Measurements from ENCODE around the gene ARHGEF12. TPM values are rescaled to one million over a fixed set of nuclear protein-coding genes. Genes with fewer than 3 reads are reported as not detected.

The ARHGEF12 gene
- total RNA-seq, 1 donor from 2014 or later = 138 TPM

GRCh38 chr11:120336641-120337354 lies 585 bp downstream of the ARHGEF12 start:
- intact Hi-C loops (cut with DNase I) = loop anchor here (1.0 to 5.0 kb wide), 5 partner anchors 65 to 211 kb away; no protein-coding TSS in a partner anchor
- no peak for DNase-seq (ENCODE audit: low spot score)

GRCh38 chr11:120337355-120338106 lies 1.3 kb downstream of the ARHGEF12 start:
- DNase-seq (ENCODE audit: low spot score) = no peak
- intact Hi-C loops (cut with DNase I) = loop anchor here (1.0 to 5.0 kb wide), 4 partner anchors 64 to 210 kb away; no protein-coding TSS in a partner anchor

- no peak for DNase-seq (ENCODE audit: low spot score)
- intact Hi-C loops (cut with DNase I) = loop anchor here (5.0 kb wide), 2 partner anchors 149 to 209 kb away; no protein-coding TSS in a partner anchor
These were observed 2.1 kb downstream of the ARHGEF12 start for GRCh38 chr11:120338107-120338933.

GRCh38 chr11:120339394-120339890 lies 3.2 kb downstream of the ARHGEF12 start:
- intact Hi-C loops (cut with DNase I) = loop anchor here (5.0 kb wide), 2 partner anchors 148 to 208 kb away; no protein-coding TSS in a partner anchor
- DNase-seq (ENCODE audit: low spot score) = no peak

- DNase-seq (ENCODE audit: low spot score) = no peak
- intact Hi-C loops (cut with DNase I) = no loop called here
These were observed 4.3 kb downstream of the ARHGEF12 start for GRCh38 chr11:120340529-120340928.

- intact Hi-C loops (cut with DNase I) = no loop called here
- no peak for DNase-seq (ENCODE audit: low spot score)
These were observed 6.0 kb downstream of the ARHGEF12 start for GRCh38 chr11:120342226-120342625.

GRCh38 chr11:120342678-120343077 lies 6.5 kb downstream of the ARHGEF12 start:
- intact Hi-C loops (cut with DNase I) = no loop called here
- DNase-seq (ENCODE audit: low spot score) = no peak

- intact Hi-C loops (cut with DNase I) = no loop called here
- DNase-seq (ENCODE audit: low spot score) = no peak
These were observed 7.2 kb downstream of the ARHGEF12 start for GRCh38 chr11:120343429-120343828.

GRCh38 chr11:120344302-120345004 lies 8.2 kb downstream of the ARHGEF12 start:
- DNase-seq (ENCODE audit: low spot score) = no peak
- intact Hi-C loops (cut with DNase I) = no loop called here

GRCh38 chr11:120346233-120346632 lies 10.0 kb downstream of the ARHGEF12 start:
- intact Hi-C loops (cut with DNase I) = no loop called here

GRCh38 chr11:120350637-120351036 lies 14.4 kb downstream of the ARHGEF12 start:
- no peak for DNase-seq (ENCODE audit: low spot score)
- intact Hi-C loops (cut with DNase I) = no loop called here

More at GRCh38 chr11:120346233-120346632, 10.0 kb downstream of the ARHGEF12 start:
- no peak for DNase-seq (ENCODE audit: low spot score)

- intact Hi-C loops (cut with DNase I) = no loop called here
- DNase-seq (ENCODE audit: low spot score) = no peak
These were observed 16.2 kb downstream of the ARHGEF12 start for GRCh38 chr11:120352405-120352804.

- intact Hi-C loops (cut with DNase I) = no loop called here
- DNase-seq (ENCODE audit: low spot score) = no peak
These were observed 17.9 kb downstream of the ARHGEF12 start for GRCh38 chr11:120354068-120354467.

GRCh38 chr11:120354779-120355178 lies 18.6 kb downstream of the ARHGEF12 start:
- DNase-seq (ENCODE audit: low spot score) = no peak
- intact Hi-C loops (cut with DNase I) = no loop called here

- intact Hi-C loops (cut with DNase I) = no loop called here
These were observed 21.4 kb downstream of the ARHGEF12 start for GRCh38 chr11:120357620-120358019.

GRCh38 chr11:120358729-120359128 lies 22.5 kb downstream of the ARHGEF12 start:
- intact Hi-C loops (cut with DNase I) = no loop called here
- no peak for DNase-seq (ENCODE audit: low spot score)

More at GRCh38 chr11:120357620-120358019, 21.4 kb downstream of the ARHGEF12 start:
- DNase-seq (ENCODE audit: low spot score) = no peak

- DNase-seq (ENCODE audit: low spot score) = no peak
- intact Hi-C loops (cut with DNase I) = no loop called here
These were observed 27.2 kb downstream of the ARHGEF12 start for GRCh38 chr11:120363436-120363835.

GRCh38 chr11:120365512-120365911 lies 29.3 kb downstream of the ARHGEF12 start:
- intact Hi-C loops (cut with DNase I) = no loop called here
- DNase-seq (ENCODE audit: low spot score) = no peak

- DNase-seq (ENCODE audit: low spot score) = no peak
- intact Hi-C loops (cut with DNase I) = no loop called here
These were observed 36.1 kb downstream of the ARHGEF12 start for GRCh38 chr11:120372296-120372695.

Measured in cardiac septum (tissue), 1 donor.